ENCODE data around the gene SPATC1L.
"Not testable (repeated sequence)": the region's sequence is repeated elsewhere in the genome, so short reads cannot be mapped to it uniquely, and the experiment has no call there.

The SPATC1L gene

GRCh38 chr21:46183337-46183909, 836 bp downstream of the SPATC1L start:
- not testable (repeated sequence) for DNase-seq (ENCODE audit: low read depth)

GRCh38 chr21:46182548-46183336, 1.5 kb downstream of the SPATC1L start:
- no peak for DNase-seq (ENCODE audit: low read depth)

GRCh38 chr21:46181953-46182547, 2.2 kb downstream of the SPATC1L start:
- no peak for DNase-seq (ENCODE audit: low read depth)

- DNase-seq (ENCODE audit: low read depth) = no peak
These were observed 2.8 kb downstream of the SPATC1L start for GRCh38 chr21:46181436-46181835.

GRCh38 chr21:46180778-46181391, 3.4 kb downstream of the SPATC1L start:
- DNase-seq (ENCODE audit: low read depth) = no peak

GRCh38 chr21:46180079-46180722, 4.1 kb downstream of the SPATC1L start:
- DNase-seq (ENCODE audit: low read depth) = no peak

- no peak for DNase-seq (ENCODE audit: low read depth)
These were observed 4.6 kb downstream of the SPATC1L start for GRCh38 chr21:46179708-46180078.

- DNase-seq (ENCODE audit: low read depth) = no peak
These were observed 5.3 kb downstream of the SPATC1L start for GRCh38 chr21:46178961-46179360.

GRCh38 chr21:46176443-46177129, 7.7 kb downstream of the SPATC1L start:
- not testable (repeated sequence) for DNase-seq (ENCODE audit: low read depth)

GRCh38 chr21:46173573-46173972, 10.7 kb downstream of the SPATC1L start:
- DNase-seq (ENCODE audit: low read depth) = no peak

GRCh38 chr21:46172863-46173528, 11.3 kb downstream of the SPATC1L start:
- no peak for DNase-seq (ENCODE audit: low read depth)

- DNase-seq (ENCODE audit: low read depth) = no peak
These were observed 12.0 kb downstream of the SPATC1L start for GRCh38 chr21:46171996-46172862.

- DNase-seq (ENCODE audit: low read depth) = no peak
These were observed 12.7 kb downstream of the SPATC1L start for GRCh38 chr21:46171585-46171984.

- not testable (repeated sequence) for DNase-seq (ENCODE audit: low read depth)
These were observed 13.6 kb downstream of the SPATC1L start for GRCh38 chr21:46170436-46171193.

- DNase-seq (ENCODE audit: low read depth) = no peak
These were observed 15.4 kb downstream of the SPATC1L start for GRCh38 chr21:46168659-46169386.

- DNase-seq (ENCODE audit: low read depth) = no peak
These were observed 16.0 kb downstream of the SPATC1L start for GRCh38 chr21:46168238-46168637.

- DNase-seq (ENCODE audit: low read depth) = no peak
These were observed 19.2 kb downstream of the SPATC1L start for GRCh38 chr21:46165098-46165497.

- DNase-seq (ENCODE audit: low read depth) = no peak
These were observed 20.9 kb downstream of the SPATC1L start for GRCh38 chr21:46163380-46163779.
